ENCODE measurements around the gene CORIN.
"Not testable (repeated sequence)": the region's sequence is repeated elsewhere in the genome, so short reads cannot be mapped to it uniquely, and the experiment has no call there.

Gene CORIN

GRCh38 chr4:47717188-47717587 is 120.7 kb downstream of the CORIN start:
- no peak for DNase-seq (ENCODE audit: extremely low read depth, low read depth)
- TF ChIP-seq CTCF (IDR thresholded peaks at IDR 0.05; ENCODE audit: low read depth, low read length), result no peak

GRCh38 chr4:47715716-47716416 is 122.0 kb downstream of the CORIN start:
- DNase-seq (ENCODE audit: extremely low read depth, low read depth), result no peak
- no peak for TF ChIP-seq CTCF (IDR thresholded peaks at IDR 0.05; ENCODE audit: low read depth, low read length)

DNA sequence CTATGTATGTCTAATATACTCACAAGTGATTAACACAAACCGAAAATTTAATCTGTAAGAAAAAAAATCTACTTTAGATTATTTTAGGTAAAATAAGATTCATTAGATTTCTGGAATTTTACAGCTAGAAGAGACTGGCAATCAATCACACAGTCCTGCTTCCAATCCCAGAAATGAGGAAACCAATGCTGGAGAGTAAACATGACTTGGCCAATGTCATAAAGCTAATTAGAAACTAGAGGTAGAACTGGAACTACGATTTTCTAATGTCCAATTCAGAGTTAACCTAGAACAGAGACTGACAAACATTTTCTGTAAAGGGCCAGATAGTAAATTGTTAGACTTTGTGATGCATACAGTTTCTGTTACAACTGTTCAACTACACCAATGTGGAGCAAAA is 123.6 kb downstream of the CORIN start:
- DNase-seq (ENCODE audit: extremely low read depth, low read depth), result no peak
- TF ChIP-seq CTCF (IDR thresholded peaks at IDR 0.05; ENCODE audit: low read depth, low read length), result no peak

GRCh38 chr4:47713129-47713834 is 124.6 kb downstream of the CORIN start:
- TF ChIP-seq CTCF (IDR thresholded peaks at IDR 0.05; ENCODE audit: low read depth, low read length), result no peak
- no peak for DNase-seq (ENCODE audit: extremely low read depth, low read depth)

DNA sequence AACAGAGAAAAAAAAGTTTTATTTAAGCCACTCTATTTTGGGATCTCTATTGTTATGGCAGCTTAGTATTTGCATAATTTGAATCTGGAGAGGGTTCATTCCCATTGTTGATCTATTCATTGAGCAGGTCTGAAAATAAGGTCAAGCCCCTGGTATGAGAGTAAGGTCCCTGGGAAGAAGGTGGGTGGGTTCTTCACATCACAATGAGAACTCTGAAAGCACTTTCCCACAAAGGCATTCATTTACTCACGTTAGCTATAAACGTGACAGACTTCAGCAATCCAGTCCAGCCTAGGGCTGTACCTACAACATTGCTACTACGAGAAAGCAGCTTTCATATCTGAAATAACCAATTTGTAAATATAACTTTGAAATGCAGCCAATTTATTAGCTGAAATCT is 126.2 kb downstream of the CORIN start:
- no peak for TF ChIP-seq CTCF (IDR thresholded peaks at IDR 0.05; ENCODE audit: low read depth, low read length)
- DNase-seq (ENCODE audit: extremely low read depth, low read depth), result no peak

DNA sequence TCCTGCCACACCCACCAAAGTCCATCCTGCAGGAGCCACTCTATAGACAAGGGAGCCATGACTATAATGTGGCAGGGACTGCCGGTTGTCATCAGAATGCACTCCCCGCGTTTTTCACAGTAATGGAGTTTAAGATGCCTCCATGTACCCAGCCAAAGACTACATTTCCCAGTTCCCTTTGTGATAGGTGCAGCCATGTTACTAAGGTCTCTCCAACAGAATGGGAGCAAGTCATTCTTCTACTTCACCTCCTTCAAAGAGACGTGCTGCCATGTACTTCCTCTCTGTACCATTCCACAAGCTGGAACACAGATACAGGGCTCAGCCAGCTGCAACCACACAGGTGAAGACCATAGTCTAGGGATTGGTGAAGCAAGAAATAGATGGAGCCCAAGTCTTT is 126.7 kb downstream of the CORIN start:
- DNase-seq (ENCODE audit: extremely low read depth, low read depth), result no peak
- no peak for TF ChIP-seq CTCF (IDR thresholded peaks at IDR 0.05; ENCODE audit: low read depth, low read length)

DNA sequence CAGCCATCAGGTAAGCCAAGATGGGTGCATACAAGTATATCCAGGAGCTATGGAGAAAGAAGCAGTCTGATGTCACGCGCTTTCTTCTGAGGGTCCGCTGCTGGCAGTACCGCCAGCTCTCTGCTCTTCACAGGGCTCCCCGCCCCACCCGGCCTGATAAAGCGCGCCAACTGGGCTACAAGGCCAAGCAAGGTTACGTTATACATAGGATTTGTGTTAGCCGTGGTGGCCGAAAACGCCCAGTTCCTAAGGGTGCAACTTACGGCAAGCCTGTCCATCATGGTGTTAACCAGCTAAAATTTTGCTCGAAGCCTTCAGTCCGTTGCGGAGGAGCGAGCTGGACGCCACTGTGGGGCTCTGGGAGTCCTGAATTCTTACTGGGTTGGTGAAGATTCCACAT is 131.5 kb downstream of the CORIN start:
- DNase-seq (ENCODE audit: extremely low read depth, low read depth), result not testable (repeated sequence)
